ENCODE data around the gene GCLC.
"Not testable (repeated sequence)": the region's sequence is repeated elsewhere in the genome, so short reads cannot be mapped to it uniquely, and the experiment has no call there.

GCLC gene

GRCh38 chr6:53492860-53493634, 51.9 kb downstream of the GCLC start:
- DNase-seq (ENCODE audit: low spot score), result no peak

DNA sequence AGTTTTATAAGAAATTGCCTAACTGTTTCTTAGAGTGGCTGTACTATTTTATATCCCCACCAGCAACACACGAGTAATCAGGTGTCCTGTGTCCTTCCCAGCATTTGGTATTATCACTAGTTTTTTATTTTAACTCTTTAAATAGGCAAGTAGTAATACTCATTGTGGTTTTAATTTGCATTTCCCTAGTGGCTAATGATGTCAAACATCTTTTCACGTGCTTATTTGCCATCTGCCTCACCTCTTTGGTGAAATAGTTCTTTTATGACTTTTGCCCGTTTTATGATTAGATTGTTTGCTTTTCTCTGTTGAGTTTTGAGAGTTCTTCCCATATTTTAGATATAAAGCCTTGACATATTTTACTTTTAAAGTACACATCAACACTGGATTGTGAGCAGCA, 57.8 kb downstream of the GCLC start:
- no peak for DNase-seq (ENCODE audit: low spot score)

GRCh38 chr6:53486679-53487078, 58.2 kb downstream of the GCLC start:
- DNase-seq (ENCODE audit: low spot score), result no peak

DNA sequence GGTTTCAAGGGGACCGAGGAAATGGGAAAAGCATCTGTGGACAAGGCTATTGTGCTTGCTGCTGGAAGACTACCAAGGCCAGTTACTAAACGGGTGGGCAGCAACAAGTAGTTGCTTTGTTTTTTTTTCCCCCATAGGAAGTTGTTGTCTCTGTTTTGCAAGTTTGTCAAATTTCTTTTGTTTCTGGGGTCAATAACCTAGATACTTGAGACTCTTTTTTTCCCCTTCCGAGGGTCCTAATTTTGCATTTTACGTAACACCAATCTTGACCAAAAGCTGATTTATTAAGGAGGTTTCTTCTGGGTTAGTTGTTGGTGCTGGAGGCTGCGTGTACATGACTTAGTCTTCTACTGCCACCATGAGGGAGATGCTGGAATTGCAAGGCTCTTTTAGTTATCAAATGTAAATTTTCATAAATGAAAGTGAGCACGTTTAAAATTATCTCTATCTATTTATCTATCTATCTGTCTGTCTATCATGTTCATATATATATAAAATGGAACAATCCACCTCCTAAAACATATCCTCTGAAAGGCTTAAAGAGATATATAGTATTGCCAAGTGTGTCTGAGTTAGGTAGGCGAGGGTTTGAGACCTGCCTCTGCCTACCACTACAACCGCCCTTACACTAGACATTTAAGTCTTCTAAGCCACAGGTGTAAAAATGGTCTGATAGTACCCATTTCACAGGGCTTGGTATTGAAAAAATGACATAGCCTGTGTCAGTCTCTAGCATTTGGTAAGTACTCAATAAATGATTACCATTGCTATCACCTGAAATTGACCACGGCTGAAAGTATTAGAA, 60.2 kb downstream of the GCLC start:
- no peak for DNase-seq (ENCODE audit: low spot score)

GRCh38 chr6:53483423-53484353, 61.2 kb downstream of the GCLC start:
- DNase-seq (ENCODE audit: low spot score), result no peak

DNA sequence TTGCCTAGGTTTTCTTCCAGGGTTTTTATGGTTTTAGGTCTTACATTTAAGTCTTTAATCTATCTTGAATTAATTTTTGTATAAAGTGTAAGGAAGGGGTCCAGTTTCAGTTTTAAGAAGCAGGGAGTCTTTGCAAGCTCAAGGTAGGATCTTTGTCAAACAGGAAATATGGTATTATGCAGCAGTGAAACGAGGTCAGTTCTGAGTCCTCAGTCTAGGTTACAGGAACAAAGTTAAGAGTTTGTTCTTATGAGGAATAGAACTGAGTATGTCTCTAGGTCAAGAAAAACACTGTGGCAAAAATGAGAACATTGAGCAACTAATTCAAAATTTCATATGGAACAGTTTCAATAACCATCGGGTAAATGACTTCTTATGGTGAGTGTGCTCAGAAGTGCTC, 63.6 kb downstream of the GCLC start:
- DNase-seq (ENCODE audit: low spot score), result no peak

GRCh38 chr6:53480774-53481173, 64.1 kb downstream of the GCLC start:
- not testable (repeated sequence) for DNase-seq (ENCODE audit: low spot score)

GRCh38 chr6:53479871-53480270, 65.0 kb downstream of the GCLC start:
- no peak for DNase-seq (ENCODE audit: low spot score)

DNA sequence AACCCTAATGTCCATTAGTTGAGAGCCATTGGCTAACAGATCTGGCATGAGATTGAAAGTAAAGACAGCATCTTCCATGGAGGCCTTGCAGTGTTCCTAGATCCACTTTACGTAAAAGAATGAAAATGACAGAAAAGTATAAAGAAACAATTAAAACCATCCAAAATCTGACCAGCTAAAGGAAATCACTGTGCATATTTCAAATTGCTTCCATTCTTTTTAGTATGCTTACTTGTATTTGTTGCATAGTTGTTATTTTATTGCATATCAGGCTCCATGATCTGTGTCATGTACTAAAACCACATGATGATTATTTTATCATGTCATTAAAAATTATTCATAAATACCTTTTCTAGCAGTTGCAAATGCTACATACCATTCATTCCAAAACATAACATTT, 67.9 kb downstream of the GCLC start:
- DNase-seq (ENCODE audit: low spot score), result no peak

DNA sequence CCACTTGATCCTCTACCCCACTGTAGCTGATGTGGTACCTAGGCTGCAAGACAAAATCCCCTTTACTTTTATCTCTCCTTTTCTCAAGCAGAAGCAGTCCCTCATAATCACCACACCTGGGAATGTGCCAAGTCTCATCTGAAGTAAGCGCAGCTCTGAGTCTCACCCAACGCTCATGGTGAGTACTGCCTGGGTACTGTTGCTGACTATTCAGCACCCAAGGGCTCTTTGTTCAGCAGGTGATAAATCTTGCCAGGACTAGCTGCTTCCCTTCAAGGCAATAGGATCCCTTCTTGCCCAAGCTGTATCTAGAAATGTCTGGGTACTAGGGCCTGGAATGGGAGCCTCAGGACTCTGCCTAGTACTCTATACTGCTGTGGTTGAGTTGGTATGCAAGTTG, 70.9 kb downstream of the GCLC start:
- DNase-seq (ENCODE audit: low spot score), result no peak

- DNase-seq (ENCODE audit: low spot score), result no peak
These were observed 75.7 kb downstream of the GCLC start for GRCh38 chr6:53469163-53469562.

- DNase-seq (ENCODE audit: low spot score), result no peak
These were observed 78.6 kb downstream of the GCLC start for GRCh38 chr6:53466257-53466656.

GRCh38 chr6:53465732-53466131, 79.2 kb downstream of the GCLC start:
- peak; percentile 20 for DNase-seq (ENCODE audit: low spot score)

DNA sequence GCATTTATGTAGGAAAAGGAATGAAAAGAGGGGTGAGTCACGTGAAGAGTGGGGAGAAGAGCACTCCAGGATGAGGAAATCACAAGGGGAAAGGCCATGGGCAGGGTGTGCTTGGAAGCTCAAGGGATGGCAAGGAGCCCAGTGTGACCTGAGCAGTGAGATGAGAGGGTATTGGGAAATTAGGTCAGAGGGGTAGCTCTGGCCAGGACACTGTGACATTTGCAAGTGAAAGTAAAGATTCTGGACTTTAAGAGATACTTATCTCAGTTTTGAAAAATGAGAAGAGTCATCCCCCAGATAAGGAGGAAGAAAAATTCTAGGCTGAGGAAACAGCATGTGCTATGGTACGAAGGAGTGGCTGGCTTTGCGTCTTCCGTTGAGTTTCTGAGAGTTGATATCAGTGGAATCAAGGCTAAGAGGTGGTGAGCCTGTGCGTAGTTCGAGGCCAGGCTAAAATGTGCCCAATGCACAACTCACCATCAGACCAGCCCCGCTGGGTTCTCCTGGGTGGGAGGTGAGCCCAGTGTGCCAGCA, 79.9 kb downstream of the GCLC start:
- DNase-seq (ENCODE audit: low spot score), result peak; percentile 6

DNA sequence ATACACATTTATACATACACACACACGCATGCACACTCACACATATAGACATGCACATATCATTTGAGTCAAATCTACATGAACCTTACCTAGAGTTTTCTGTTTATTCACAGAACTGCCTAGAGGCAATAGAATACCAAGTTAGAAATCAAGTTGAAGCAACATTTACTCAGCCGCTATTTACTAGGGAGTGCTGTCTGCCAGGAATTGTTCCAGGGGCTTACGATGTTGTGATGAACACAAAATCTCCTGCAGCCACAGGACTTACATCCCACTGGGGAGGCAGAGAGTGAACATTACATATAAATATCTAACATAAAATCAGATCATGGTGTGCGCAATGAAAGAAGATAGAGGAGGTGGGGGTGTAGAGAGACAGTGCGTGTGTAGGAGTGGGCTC, 80.4 kb downstream of the GCLC start:
- no peak for DNase-seq (ENCODE audit: low spot score)

- no peak for DNase-seq (ENCODE audit: low spot score)
These were observed 83.2 kb downstream of the GCLC start for GRCh38 chr6:53461696-53462095.

- no peak for DNase-seq (ENCODE audit: low spot score)
These were observed 83.8 kb downstream of the GCLC start for GRCh38 chr6:53461041-53461656.

DNA sequence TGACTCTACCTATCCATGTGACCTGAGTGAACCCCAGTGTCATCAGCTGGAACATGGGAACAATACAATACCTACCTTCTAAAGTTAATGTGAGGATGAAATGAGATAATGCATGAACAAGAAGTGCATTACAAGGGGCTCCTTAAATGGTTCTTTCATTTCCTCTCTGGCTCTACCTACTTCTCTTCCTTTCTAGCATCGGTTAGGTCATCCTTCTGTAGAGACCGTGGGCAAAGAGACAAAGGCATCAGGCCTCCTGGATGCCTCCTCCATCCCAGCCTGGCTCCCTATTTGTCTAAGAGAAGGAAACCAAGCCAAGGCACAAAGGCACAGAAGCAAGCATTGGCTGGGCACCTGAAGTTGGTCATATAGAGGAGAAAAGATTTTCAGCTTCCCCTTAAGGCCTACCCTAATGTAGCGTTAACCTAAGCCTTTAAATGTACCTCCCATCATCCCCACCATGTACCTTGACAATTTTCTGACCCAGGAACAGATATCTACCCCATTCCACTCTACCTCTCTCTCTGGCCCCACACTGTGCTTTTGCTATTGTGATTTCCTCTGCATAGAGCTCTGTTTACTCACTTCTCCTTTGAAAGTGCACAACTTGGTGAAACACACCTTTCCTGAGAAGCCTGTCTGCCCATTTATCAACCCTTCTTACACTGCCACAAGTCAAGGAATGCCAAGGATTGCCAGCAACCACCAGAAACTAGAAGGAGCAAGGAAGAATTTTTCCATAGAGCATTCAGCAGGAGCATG, 86.6 kb downstream of the GCLC start:
- no peak for DNase-seq (ENCODE audit: low spot score)

- DNase-seq (ENCODE audit: low spot score), result no peak
These were observed 88.1 kb downstream of the GCLC start for GRCh38 chr6:53456809-53457208.

GRCh38 chr6:53455678-53456077, 89.2 kb downstream of the GCLC start:
- no peak for DNase-seq (ENCODE audit: low spot score)

DNA sequence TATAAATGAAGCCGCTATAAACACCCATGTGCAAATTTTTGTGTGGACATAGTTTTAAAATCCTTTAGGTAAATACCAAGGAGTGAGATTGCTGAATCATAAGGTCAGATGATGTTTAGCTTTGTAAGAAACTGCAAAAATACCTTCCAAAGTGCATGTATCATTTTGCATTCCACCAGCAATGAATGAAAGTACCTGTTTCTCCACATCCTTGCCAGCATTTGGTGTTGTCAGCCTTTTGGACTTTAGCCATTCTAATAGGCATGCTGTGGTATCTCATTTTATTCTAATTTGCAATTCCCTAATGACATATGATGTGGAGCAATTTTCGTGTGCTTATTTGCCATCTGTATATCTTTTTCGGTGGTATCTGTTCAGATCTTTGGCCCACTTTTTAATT, 93.7 kb downstream of the GCLC start:
- no peak for DNase-seq (ENCODE audit: low spot score)
